Neutrophil (primary cell): ENCODE data around the gene MATK.

Source experiments
- H3K27ac ChIP-seq: fragments of 200-600 bp; sonication (generic); 2 replicates; pipeline ENCODE4 v1.5.1; 2016; ENCODE audit warnings: mild to moderate bottlenecking, moderate library complexity
- H3K27me3 ChIP-seq: fragments of 200-600 bp; sonication (generic); 2 replicates; pipeline ENCODE4 v1.6.0; 2016; ENCODE audit warnings: mild to moderate bottlenecking
- H3K36me3 ChIP-seq: fragments of 200-600 bp; sonication (generic); 2 replicates; pipeline ENCODE4 v1.5.1; 2017
- H3K4me1 ChIP-seq, 2 experiments: fragments of 200-600 bp in 1 of 2; sonication (generic) in 1 of 2; 1 replicate in 1 of 2; 2 replicates in 1 of 2; pipeline versions ENCODE4 v1.5.1 to v1.6.1; 2013 to 2016; ENCODE audit warnings: low read depth in 1 of 2, low read length in 1 of 2, mild to moderate bottlenecking in 1 of 2, moderate library complexity in 1 of 2; ENCODE audit not compliant: control insufficient read depth in 1 of 2, insufficient read depth in 1 of 2
- H3K4me3 ChIP-seq, 2 experiments: fragments of 200-600 bp in 1 of 2; sonication (generic) in 1 of 2; 1 replicate in 1 of 2; 2 replicates in 1 of 2; pipeline ENCODE4 v1.5.1; 2013 to 2016; ENCODE audit warnings: low read depth in 1 of 2, low read length in 1 of 2, mild to moderate bottlenecking in 1 of 2, moderate library complexity in 1 of 2
- H3K9me3 ChIP-seq: fragments of 200-600 bp; sonication (generic); 2 replicates; pipeline ENCODE4 v1.5.1; 2016
- CTCF ChIP-seq: fragments of 200-600 bp; sonication (generic); IDR thresholded peaks from 2 replicates; pipeline ENCODE4 v1.5.1; 2016; ENCODE audit warnings: antibody characterized with exemption

The MATK gene

DNA sequence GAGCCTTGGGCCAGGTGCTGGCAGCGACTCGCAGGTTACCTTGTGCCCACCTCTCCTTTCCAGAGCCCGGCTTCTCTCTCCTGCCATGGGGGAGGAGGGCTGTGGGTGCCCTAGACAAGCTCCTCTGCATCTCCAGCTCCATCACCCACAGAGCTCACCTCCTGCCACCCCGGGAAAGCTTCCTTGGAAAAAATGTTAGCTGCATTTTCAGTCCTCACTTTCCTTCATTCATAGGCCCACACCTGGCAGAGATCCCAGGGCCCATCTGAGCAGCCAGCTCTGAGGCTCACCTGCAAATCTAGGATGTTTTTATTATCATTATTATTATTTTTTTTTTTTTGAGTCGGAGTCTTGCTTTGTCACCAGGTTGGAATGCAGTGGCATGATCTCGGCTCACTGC lies 45.8 kb upstream of the MATK start:
- no peak for TF ChIP-seq CTCF

GRCh38 chr19:3831601-3832000 lies 45.4 kb upstream of the MATK start:
- Histone ChIP-seq H3K27ac (no peak overlapping the region), H3K4me1 (no peaks in the 10 kb centered on the region), H3K36me3 (no peaks in the 10 kb centered on the region), H3K9me3 (no peaks in the 10 kb centered on the region), H3K27me3 (peaks cover 7% of the 10 kb centered on the region), H3K4me3 (no peak overlapping the region)
- TF ChIP-seq CTCF = no peak

More for the DNA sequence above, 45.8 kb upstream of the MATK start:
- Histone ChIP-seq H3K36me3 (no peaks in the 10 kb centered on the region), H3K4me1 (no peaks in the 10 kb centered on the region), H3K4me3 (no peak overlapping the region), H3K9me3 (no peaks in the 10 kb centered on the region), H3K27ac (no peak overlapping the region), H3K27me3 (peaks cover 7% of the 10 kb centered on the region)

DNA sequence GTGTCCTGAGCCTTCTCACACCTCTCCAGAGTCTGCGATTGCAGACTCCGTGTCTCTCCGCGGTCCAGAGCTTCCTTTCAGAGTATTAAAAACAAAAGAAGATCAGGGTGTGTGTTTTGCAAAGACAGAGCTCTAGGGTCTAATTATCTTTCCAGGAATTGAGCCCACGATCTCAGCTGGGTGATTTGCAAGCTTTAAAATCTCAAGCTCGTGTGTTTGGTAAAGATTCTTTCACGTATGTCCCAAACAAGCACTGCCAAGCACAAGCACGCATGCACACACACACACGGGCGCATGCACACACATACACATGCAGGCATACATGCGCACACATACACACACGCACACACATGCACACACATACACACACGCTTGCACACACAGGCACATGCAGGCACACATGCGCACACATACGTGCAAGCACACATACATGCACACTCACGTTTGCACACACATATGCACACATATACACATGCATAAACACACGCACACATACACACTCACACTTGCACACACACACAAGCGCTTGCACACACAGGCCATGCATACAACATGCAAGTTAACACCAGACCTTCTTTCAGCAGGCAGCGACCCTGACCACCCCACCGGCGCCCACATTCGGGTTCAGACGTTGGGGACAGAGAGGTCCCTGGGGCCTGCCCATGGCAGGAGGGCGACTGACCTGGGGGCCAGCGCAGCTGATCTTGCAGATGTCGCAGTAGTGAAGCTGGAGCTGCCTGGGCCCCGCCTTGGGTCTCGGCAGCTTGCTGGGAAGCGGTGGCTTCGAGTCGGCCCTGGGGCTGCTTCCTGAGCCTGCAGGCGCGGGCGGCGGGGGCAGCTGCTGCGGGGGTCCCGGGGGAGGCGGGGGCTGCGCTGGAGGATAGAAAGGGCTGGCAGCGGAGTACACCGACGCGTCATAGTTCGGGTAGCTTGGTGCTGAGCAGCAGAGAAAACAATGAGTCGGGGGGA lies 44.7 kb upstream of the MATK start:
- no peaks in the 10 kb centered on the region for H3K9me3 ChIP-seq
- no peak overlapping the region for H3K27ac ChIP-seq
- H3K27me3 ChIP-seq = peaks cover 7% of the 10 kb centered on the region
- H3K4me1 ChIP-seq = no peaks in the 10 kb centered on the region
- H3K4me3 ChIP-seq = no peak overlapping the region
- no peaks in the 10 kb centered on the region for H3K36me3 ChIP-seq
- no peak for TF ChIP-seq CTCF

DNA sequence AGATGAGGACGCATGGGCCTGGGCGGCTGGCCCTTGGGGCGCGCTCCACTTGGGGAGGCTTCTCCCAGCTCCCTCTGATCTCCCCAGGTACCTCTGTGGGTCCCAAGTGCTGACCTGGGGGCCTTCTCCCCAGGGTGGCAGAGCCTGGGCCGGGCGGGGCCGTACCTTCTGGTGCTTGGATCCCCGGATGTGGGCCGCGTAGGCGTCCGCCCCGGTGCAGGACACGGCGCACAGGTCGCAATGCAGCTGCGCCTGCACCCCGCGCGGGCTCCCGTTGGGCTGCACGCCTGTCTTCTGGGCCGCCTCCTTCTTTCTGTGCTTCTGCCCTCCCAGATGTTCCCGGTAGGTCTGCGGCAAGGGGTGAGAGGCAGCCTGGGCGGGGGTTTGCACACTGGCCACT lies 41.1 kb upstream of the MATK start:
- TF ChIP-seq CTCF = no peak
- Histone ChIP-seq H3K4me1 (no peaks in the 10 kb centered on the region), H3K36me3 (no peaks in the 10 kb centered on the region), H3K9me3 (no peaks in the 10 kb centered on the region), H3K4me3 (no peak overlapping the region), H3K27ac (no peak overlapping the region), H3K27me3 (peaks cover 12% of the 10 kb centered on the region)

DNA sequence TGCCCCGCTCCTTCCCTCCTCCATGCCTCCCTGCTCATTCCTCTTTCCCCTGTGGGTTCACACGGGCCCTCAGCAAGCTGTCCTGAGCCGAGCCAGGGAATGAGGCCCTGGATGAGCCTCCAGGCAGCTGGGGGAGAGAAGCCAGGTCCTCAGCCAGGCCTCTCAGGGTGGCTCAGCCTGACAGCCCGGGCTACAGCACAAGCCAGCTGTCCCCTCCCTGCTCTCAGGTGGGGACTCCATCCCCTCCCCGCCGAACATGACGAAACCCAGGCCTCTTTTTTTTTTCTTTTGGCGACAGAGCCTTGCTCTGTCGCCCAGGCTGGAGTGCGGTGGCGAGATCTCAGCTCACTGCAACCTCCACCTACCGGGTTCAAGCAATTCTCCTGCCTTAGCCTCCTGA lies 40.0 kb upstream of the MATK start:
- no peak overlapping the region for H3K4me3 ChIP-seq
- peaks cover 9% of the 10 kb centered on the region for H3K27me3 ChIP-seq
- no peaks in the 10 kb centered on the region for H3K36me3 ChIP-seq
- H3K9me3 ChIP-seq = no peaks in the 10 kb centered on the region
- peaks cover 3 to 7% of the 10 kb centered on the region in 2 experiments for H3K4me1 ChIP-seq
- H3K27ac ChIP-seq = no peak overlapping the region
- TF ChIP-seq CTCF = no peak
